Cerebellar nuclear complex (tissue), 1 donor: ENCODE data around the gene GPHA2.
A peak's percentile ranks its signal among the peaks of the same experiment; 100 is the strongest.

Source experiments
- DNase-seq, 2 experiments: peaks; one replicate each; lab custom pipeline; 2025; lab: John Stamatoyannopoulos, UW

GPHA2 gene

GRCh38 chr11:64930340-64930739, 5.4 kb downstream of the GPHA2 start:
- no peak for DNase-seq

GRCh38 chr11:64929625-64930024, 6.1 kb downstream of the GPHA2 start:
- DNase-seq, result no peak

GRCh38 chr11:64928957-64929356, 6.7 kb downstream of the GPHA2 start:
- no peak for DNase-seq

GRCh38 chr11:64926689-64927088, 9.0 kb downstream of the GPHA2 start:
- DNase-seq, result no peak

GRCh38 chr11:64925536-64926436, 9.9 kb downstream of the GPHA2 start:
- no peak for DNase-seq

GRCh38 chr11:64924910-64925284, 10.8 kb downstream of the GPHA2 start:
- no peak for DNase-seq

GRCh38 chr11:64923944-64924909, 11.5 kb downstream of the GPHA2 start, which contains the start of gene PPP2R5B:
PPP2R5B (plus strand) TSS chr11:64924689; CDS start chr11:64925735, 1,046 bp downstream.
- peak; percentile 97 to 98 for DNase-seq

GRCh38 chr11:64923151-64923661, 12.5 kb downstream of the GPHA2 start:
- DNase-seq, result no peak

GRCh38 chr11:64921384-64921783, 14.3 kb downstream of the GPHA2 start:
- DNase-seq, result no peak

GRCh38 chr11:64920124-64920523, 15.6 kb downstream of the GPHA2 start:
- no peak for DNase-seq

- no peak for DNase-seq
These were observed 16.1 kb downstream of the GPHA2 start for GRCh38 chr11:64919627-64920026.

GRCh38 chr11:64918017-64918416, 17.7 kb downstream of the GPHA2 start:
- no peak for DNase-seq

- DNase-seq, result no peak
These were observed 18.1 kb downstream of the GPHA2 start for GRCh38 chr11:64917663-64917995.

- DNase-seq, result peak; percentile 98 to 99
These were observed 18.7 kb downstream of the GPHA2 start, which contains the start of gene ATG2A for GRCh38 chr11:64916775-64917662. ATG2A (minus strand) TSS chr11:64917209; CDS start chr11:64917135, 74 bp downstream.

- DNase-seq, result no peak
These were observed 19.5 kb downstream of the GPHA2 start for GRCh38 chr11:64916040-64916774.

- no peak for DNase-seq
These were observed 20.3 kb downstream of the GPHA2 start for GRCh38 chr11:64915376-64915887.

- DNase-seq, result no peak
These were observed 21.6 kb downstream of the GPHA2 start for GRCh38 chr11:64914123-64914522.

GRCh38 chr11:64913171-64913727, 22.4 kb downstream of the GPHA2 start:
- no peak for DNase-seq

GRCh38 chr11:64911689-64912088, 24.0 kb downstream of the GPHA2 start:
- no peak for DNase-seq

GRCh38 chr11:64911142-64911541, 24.6 kb downstream of the GPHA2 start:
- no peak for DNase-seq
